GM10266 (cell line): ENCODE data around the gene CFAP58.

Experiments used
- DNase-seq: peaks from one replicate; pipeline ENCODE4 v3.0.0; 2012; ENCODE audit errors: extremely low spot score
- TF ChIP-seq, protein P1 (sequence below): IDR thresholded peaks from 2 replicates; pipeline ENCODE4 v1.5.1; 2012; ENCODE audit warnings: mild to moderate bottlenecking, low read depth; ENCODE audit not compliant: control insufficient read depth, insufficient read depth; ENCODE audit errors: missing control alignments

Gene CFAP58

DNA sequence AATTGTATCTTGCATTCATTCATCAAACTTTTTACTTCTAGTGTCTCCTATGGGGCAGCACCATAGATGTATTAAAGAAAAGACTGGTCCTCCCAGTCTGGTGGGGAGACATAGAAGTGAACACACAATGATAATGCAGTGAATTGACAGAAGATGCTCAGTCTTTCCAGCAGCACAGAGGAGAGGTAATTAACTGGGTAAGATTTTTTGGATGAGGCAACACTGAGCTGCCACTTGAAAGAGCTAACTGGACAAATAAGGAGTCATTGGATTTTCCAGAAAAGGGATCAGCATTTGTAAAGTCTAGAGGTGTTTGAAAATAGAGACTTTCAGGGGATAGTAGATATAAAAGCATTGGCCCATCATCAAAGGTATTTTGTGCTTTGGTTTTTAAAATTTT is 8.1 kb upstream of the CFAP58 start:
- no peak for DNase-seq
- TF ChIP-seq, protein P1, sequence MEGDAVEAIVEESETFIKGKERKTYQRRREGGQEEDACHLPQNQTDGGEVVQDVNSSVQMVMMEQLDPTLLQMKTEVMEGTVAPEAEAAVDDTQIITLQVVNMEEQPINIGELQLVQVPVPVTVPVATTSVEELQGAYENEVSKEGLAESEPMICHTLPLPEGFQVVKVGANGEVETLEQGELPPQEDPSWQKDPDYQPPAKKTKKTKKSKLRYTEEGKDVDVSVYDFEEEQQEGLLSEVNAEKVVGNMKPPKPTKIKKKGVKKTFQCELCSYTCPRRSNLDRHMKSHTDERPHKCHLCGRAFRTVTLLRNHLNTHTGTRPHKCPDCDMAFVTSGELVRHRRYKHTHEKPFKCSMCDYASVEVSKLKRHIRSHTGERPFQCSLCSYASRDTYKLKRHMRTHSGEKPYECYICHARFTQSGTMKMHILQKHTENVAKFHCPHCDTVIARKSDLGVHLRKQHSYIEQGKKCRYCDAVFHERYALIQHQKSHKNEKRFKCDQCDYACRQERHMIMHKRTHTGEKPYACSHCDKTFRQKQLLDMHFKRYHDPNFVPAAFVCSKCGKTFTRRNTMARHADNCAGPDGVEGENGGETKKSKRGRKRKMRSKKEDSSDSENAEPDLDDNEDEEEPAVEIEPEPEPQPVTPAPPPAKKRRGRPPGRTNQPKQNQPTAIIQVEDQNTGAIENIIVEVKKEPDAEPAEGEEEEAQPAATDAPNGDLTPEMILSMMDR, result no peak

DNA sequence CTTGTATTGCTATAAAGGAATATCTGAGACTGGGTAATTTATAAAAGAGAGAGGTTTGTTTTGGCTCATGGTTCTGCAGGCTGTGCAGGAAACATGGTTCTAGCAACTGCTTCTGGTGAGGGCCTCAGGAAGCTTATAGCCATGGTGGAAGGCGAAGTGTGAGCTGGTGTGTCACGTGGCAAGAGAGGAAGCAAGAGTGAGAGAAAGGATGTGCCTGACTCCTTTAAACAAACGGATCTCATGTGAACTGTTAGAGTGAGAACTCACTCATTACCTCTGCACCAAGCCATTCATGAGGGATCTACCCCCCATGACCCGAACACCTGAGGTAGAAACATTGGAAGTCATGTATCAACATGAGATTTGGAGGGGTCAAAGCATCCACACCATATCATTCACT is 7.7 kb upstream of the CFAP58 start:
- TF ChIP-seq, protein P1, result no peak
- DNase-seq, result no peak

DNA sequence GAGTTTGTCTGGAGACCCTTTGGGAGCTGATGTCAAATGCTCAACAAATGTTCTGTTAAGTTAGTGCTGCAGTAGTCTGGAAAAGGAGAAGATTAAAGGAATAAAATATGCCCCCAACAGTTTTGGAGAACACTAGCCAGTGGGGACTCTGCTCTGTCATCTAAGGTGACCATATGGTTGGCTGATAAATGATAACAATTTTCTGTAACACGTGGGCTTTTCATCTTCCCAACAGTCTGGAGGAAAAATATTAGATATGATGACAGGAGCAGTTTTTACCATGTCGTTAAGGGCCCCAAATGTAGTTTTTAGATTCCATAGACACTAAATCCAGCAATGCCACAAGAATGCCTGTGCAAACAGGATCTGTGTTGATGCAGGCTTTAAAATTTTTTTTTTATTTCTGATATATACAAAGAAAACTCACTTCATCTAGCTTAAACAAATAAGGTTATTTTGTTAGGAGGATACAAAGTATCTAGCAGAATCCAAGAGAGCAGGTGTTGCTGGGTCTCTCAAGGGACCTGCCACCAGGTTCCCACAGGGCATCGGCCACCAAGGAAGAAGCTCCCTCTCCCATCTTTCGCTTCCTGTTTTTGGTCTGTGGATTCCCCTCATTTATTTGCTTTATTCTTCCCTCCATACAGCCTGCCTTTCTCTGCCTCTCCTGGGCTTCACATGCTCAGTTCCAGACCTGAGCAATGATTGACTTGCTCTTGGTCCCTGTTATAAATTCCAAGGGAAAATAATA is 6.2 kb upstream of the CFAP58 start:
- TF ChIP-seq, protein P1, result no peak
- no peak for DNase-seq

DNA sequence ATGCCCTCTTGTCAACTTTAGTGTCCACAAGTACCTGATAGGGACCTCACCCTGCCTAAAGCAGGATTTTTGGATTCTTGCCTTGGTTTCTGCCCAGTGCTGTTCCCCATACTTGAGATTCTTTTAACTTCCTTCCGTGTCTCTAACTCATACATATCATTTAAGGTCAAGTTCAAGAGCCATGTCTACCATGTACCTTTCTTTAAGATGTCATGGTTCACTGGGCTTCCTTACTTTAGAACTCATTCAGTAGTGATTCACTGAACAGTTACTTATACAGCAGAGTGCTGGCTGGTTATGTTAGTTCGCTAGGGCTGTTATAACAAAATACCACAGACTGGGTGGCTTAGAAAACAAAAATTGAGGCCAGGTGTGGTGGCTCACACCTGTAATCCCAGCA is 5.0 kb upstream of the CFAP58 start:
- TF ChIP-seq, protein P1, result no peak

DNA sequence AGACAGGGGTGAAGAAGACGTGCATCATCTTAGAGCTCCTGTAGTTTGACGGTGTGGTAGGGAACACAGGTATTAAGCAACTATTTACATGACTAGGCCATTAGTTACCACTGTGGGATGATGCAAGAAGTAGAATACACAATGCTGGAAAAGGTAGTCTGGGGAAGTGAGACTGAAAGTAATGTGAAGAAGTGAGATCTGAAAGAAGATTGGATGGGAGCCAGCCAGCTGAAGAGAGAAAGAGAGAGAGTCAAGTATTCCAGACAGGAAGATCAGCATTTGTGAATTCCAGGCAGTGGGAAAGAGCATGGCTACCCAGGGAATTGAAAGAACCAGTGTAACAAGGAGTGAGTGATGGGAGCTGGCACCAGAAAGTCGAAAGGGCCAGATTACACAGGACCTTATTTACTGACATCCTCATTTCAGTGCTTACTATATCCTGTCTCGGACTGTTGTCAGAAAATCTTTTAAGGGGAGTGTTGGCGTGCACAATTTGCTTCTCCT is 4.0 kb upstream of the CFAP58 start:
- TF ChIP-seq, protein P1, result no peak
- peak; percentile 40 for DNase-seq

More for the DNA sequence above, 5.0 kb upstream of the CFAP58 start:
- DNase-seq, result no peak

DNA sequence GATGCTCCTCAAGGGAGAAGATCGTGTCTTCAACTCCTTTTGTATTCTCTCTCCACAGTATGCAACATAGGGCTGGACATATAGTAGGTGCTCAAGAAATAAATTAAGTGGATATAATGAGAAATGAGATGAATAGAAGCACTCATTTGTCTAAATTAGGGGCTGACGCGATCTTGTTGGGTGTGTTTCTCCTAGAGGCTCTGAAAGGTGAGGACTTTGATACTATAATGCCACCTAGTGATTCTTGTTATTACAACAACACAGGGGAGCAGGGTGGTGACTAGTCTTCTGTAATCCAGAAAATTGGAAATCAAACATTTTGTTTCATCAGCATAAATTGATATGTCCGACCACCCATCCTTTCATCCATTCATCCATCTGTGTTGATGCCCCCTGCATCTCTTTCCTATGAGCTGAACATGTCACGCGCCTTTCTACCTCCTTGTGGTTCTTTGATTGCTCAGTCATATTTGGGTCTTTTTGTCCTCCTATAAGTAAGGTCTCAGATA is 3.5 kb upstream of the CFAP58 start:
- DNase-seq, result peak; percentile 56
- TF ChIP-seq, protein P1, result peak; percentile 58

DNA sequence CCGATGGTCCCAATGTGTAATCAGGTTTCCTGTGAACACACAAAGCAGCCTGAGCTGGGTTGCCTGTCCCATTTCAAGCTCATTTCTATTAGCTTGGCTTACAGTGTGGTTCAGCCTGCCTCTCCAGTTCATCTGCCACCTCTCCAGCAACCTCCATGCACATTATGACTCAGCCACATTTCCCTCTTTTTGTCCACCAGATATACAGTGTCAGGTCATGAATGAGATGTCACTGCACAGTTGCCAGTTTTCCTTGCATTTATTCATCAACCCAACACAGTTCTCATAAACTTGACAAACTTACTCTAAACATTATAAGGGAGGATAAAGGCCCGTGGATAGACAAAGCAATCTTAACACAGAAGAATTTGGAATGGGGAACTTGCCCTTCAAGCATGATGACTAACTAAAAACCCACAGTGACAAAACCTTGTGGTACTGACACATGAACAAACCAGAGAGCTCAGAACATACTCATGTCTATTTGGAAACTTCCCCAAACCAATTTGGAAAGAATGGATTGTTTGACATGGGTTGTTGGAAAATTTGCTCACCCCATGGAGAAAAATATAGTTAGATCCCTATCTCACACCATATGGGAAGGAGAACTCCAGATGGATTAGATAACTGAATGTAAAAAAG is 2.5 kb upstream of the CFAP58 start:
- TF ChIP-seq, protein P1, result no peak
- no peak for DNase-seq
